Lower lobe of right lung (tissue), 2 donors: Measurements from ENCODE around the gene CORO6. TPM values are rescaled to one million over a fixed set of nuclear protein-coding genes. Genes with fewer than 3 reads are reported as not detected.

ENCODE experiments used
- ATAC-seq, 2 donors: fragments of 200-7000 bp; cut with Tn5 transposase; one replicate each; pipeline ENCODE4 v1.9.1; 2020 to 2022; ENCODE audit warnings: mild to moderate bottlenecking in 2 of 2, moderate library complexity in 2 of 2
- DNase-seq: peaks from one replicate; pipeline ENCODE4 v3.0.0-alpha.2; 2020
- H3K27ac ChIP-seq: fragments of 200-600 bp; one replicate; pipeline ENCODE4 v1.8.0; 2022
- H3K27me3 ChIP-seq: fragments of 200-600 bp; one replicate; pipeline ENCODE4 v1.8.0; 2022; ENCODE audit warnings: low read depth
- H3K36me3 ChIP-seq: fragments of 200-600 bp; one replicate; pipeline ENCODE4 v1.8.0; 2022; ENCODE audit warnings: mild to moderate bottlenecking
- H3K4me1 ChIP-seq: fragments of 200-600 bp; one replicate; pipeline ENCODE4 v1.8.0; 2022
- H3K4me3 ChIP-seq: fragments of 200-600 bp; one replicate; pipeline ENCODE4 v1.8.0; 2022; ENCODE audit warnings: mild to moderate bottlenecking
- H3K9me3 ChIP-seq: fragments of 200-600 bp; one replicate; pipeline ENCODE4 v1.8.0; 2022
- intact Hi-C: fragments of 100-400 bp; cut with DNase I; formaldehyde crosslinking; loops from one replicate; pipeline ENCODE4 v1.11.0; 2022
- total RNA-seq: library from RNA; stranded (reverse); fragmentation: NEBNext Ultra II Directional; extraction: Animal tissue kit (Norgen Biotek cat#: 25700); gene quantifications from one replicate; pipeline ENCODE4 v1.2.1, GENCODE V29; 2021
- TF ChIP-seq, protein P1 (sequence below): fragments of 200-600 bp; IDR thresholded peaks from one replicate; pipeline ENCODE4 v1.8.0; 2022; ENCODE audit warnings: antibody characterized with exemption, mild to moderate bottlenecking
- donor health status: DM: no; HTN: yes; CAD: no; lungs with severe emphysema.

Gene CORO6
- total RNA-seq, 1 donor from 2014 or later = 6.6 TPM

DNA sequence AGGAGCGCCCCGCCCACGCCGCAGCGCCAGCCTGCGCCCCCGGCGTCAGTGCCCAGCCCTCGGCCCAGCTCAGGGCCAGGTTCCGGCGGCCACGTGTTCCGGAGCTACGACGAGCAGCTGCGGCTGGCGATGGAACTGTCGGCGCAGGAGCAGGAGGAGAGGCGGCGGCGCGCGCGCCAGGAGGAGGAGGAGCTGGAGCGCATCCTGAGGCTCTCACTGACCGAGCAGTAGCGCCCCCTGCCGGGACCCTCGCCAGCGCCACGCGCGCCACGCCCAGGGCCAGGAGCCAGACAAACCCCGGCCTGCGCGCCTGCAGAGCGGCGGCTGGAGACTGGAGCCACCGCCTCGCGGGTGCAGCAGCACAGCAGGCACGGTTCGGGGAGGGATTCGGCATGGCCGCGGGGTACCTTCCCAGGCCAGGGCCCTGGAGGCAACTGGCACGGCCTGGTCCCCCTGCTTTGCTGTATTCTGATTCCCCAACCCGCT is 9.3 kb downstream of the CORO6 start:
- TF ChIP-seq, protein P1, sequence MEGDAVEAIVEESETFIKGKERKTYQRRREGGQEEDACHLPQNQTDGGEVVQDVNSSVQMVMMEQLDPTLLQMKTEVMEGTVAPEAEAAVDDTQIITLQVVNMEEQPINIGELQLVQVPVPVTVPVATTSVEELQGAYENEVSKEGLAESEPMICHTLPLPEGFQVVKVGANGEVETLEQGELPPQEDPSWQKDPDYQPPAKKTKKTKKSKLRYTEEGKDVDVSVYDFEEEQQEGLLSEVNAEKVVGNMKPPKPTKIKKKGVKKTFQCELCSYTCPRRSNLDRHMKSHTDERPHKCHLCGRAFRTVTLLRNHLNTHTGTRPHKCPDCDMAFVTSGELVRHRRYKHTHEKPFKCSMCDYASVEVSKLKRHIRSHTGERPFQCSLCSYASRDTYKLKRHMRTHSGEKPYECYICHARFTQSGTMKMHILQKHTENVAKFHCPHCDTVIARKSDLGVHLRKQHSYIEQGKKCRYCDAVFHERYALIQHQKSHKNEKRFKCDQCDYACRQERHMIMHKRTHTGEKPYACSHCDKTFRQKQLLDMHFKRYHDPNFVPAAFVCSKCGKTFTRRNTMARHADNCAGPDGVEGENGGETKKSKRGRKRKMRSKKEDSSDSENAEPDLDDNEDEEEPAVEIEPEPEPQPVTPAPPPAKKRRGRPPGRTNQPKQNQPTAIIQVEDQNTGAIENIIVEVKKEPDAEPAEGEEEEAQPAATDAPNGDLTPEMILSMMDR = peak; percentile 93
- H3K9me3 ChIP-seq = no peaks in the 10 kb centered on the region
- peaks cover 55% of the 10 kb centered on the region for H3K4me1 ChIP-seq
- H3K27me3 ChIP-seq = peaks cover 11% of the 10 kb centered on the region
- H3K4me3 ChIP-seq = peak overlapping the region; percentile 47
- H3K36me3 ChIP-seq = no peaks in the 10 kb centered on the region
- intact Hi-C loops = no loop called here
- no peak overlapping the region for H3K27ac ChIP-seq
- peak; percentile 95 for DNase-seq
- ATAC-seq = peak; percentile 69 to 82

- intact Hi-C loops = no loop called here
- H3K9me3 ChIP-seq = no peaks in the 10 kb centered on the region
- DNase-seq (no peak), ATAC-seq (peak in 1 of 2 donors; percentile 0)
- no peak overlapping the region for H3K27ac ChIP-seq
- no peaks in the 10 kb centered on the region for H3K36me3 ChIP-seq
- H3K4me1 ChIP-seq = peaks cover 47% of the 10 kb centered on the region
- H3K4me3 ChIP-seq = peak overlapping the region; percentile 47
- TF ChIP-seq, protein P1 = no peak
- H3K27me3 ChIP-seq = peaks cover 11% of the 10 kb centered on the region
Measured at GRCh38 chr17:29612404-29613280, 10.1 kb downstream of the CORO6 start.

DNA sequence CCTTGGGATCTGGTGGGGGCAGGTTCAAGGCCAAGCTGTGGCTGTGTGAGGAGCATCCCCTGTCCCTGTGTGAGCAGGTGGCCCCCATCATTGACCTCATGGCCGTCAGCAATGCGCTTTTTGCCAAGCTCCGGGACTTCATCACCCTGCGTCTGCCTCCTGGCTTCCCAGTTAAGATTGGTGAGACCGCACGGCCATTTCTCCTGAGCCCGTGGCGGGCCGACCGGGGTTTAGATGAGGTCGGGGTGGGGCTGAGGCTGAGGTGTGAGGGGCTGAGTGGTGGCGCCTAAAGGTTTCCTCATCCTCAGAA is 10.7 kb downstream of the CORO6 start:
- no peak for DNase-seq
- H3K9me3 ChIP-seq = no peaks in the 10 kb centered on the region

DNA sequence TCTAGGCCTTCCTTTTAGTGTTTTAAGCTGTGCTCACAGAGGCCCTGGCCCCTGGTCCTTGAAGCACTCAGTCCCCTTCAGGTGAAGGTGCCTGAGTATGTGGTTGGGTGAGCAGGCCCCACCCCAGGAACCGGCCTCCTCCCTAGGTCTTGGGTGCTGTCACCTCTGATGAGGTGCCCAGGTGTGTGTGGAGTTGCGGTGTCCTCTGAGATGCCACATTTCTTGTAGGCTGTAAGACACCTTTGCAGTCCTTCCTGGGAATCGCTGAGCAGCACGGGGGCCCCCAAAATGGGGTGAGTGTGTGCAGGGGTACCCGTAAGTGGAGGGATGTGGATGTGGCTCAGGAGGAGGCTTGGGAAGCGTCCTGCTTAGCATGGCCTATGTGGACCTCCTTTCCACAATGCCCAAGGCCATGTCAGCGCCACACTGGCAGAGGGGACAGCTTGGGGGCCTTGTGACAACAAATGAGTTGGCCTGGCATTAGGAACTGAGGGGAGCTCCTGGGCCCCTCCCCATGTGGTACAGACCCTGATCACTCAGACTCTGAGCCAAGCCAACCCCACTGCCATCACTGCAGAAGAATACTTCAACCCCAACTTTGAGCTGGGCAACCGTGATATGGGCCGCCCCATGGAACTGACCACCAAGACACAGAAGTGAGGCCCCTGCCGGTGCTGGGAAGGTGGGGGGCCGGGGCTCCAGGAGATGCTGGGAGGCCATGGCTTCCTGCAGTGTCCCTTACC is 11.2 kb downstream of the CORO6 start:
- intact Hi-C loops = no loop called here

More for the DNA sequence above, 10.7 kb downstream of the CORO6 start:
- TF ChIP-seq, protein P1 = no peak
- Histone ChIP-seq H3K4me1 (peaks cover 41% of the 10 kb centered on the region), H3K4me3 (no peak overlapping the region), H3K27me3 (peaks cover 11% of the 10 kb centered on the region), H3K36me3 (no peaks in the 10 kb centered on the region), H3K27ac (no peak overlapping the region)
- ATAC-seq = no peak
- intact Hi-C loops = no loop called here

DNA sequence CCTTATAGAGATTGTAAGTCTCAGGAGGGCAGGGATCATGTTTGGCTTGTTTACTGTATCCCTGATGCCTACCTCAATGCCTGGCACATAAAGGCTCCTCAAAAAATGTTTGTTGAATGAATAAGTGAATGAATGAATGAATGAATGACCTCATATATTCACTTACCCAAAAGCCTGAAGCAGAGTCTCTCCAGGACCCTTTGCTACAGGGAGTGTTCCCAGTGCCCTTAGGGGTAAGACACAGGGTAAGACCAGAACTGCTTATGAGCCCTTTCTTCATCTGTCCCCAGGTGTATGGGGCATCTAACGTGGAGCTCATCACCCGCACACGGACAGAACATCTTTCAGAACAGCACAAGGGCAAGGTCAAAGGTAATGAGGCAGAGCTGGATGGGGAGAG is 12.3 kb downstream of the CORO6 start:
- H3K27me3 ChIP-seq = no peaks in the 10 kb centered on the region
- H3K4me3 ChIP-seq = no peak overlapping the region
- no peaks in the 10 kb centered on the region for H3K36me3 ChIP-seq
- TF ChIP-seq, protein P1 = no peak
- intact Hi-C loops = no loop called here
- ATAC-seq (no peak), DNase-seq (no peak)
- no peaks in the 10 kb centered on the region for H3K9me3 ChIP-seq
- H3K4me1 ChIP-seq = peaks cover 27% of the 10 kb centered on the region
- no peak overlapping the region for H3K27ac ChIP-seq

More for the DNA sequence above, 11.2 kb downstream of the CORO6 start:
- TF ChIP-seq, protein P1 = no peak
- no peak overlapping the region for H3K4me3 ChIP-seq
- no peak for DNase-seq
- peaks cover 36% of the 10 kb centered on the region for H3K4me1 ChIP-seq
- H3K9me3 ChIP-seq = no peaks in the 10 kb centered on the region
- H3K27ac ChIP-seq = no peak overlapping the region
- peaks cover 6% of the 10 kb centered on the region for H3K27me3 ChIP-seq
- no peaks in the 10 kb centered on the region for H3K36me3 ChIP-seq
- ATAC-seq = no peak
